Measurements from ENCODE around the gene ACBD4. TPM values are rescaled to one million over a fixed set of nuclear protein-coding genes. Genes with fewer than 3 reads are reported as not detected.

Gene ACBD4
- total and polyA plus RNA-seq, 11 donors: 3.3 to 9.8 (median 6.3) TPM

- DNase-seq: no peak
- 68 to 85% (median 82%) methylated on average over 8 of the region's 8 CpGs for WGBS, 4 donors
- H3K36me3 ChIP-seq: no peaks in the 10 kb centered on the region
- H3K27ac ChIP-seq: peak overlapping the region; percentile 87 to 99 (median 92)
- ATAC-seq: no peak
- no peak for TF ChIP-seq CTCF (IDR thresholded peaks at IDR 0.05)
- no peak for TF ChIP-seq POLR2A (IDR thresholded peaks at IDR 0.05)
- peaks cover 0 to 42% (median 24%) of the 10 kb centered on the region in 12 donors for H3K4me1 ChIP-seq
- intact Hi-C loops (cut with DNase I): loop anchor here in 1 of 10 donors (5.0 kb wide), 1 partner anchor 52 kb away; no protein-coding TSS in a partner anchor
- no peaks in the 10 kb centered on the region for H3K27me3 ChIP-seq
- peak overlapping the region in 10 of 12 donors; percentile 26 to 65 (median 56) for H3K4me3 ChIP-seq
- no peaks in the 10 kb centered on the region for H3K9me3 ChIP-seq
Observed at GRCh38 chr17:45145035-45145389, 9.5 kb downstream of the ACBD4 start.

GRCh38 chr17:45146166-45146565, 10.7 kb downstream of the ACBD4 start:
- H3K9me3 ChIP-seq: no peaks in the 10 kb centered on the region
- DNase-seq (no peak), ATAC-seq (no peak)
- WGBS, 4 donors: 87 to 92% (median 88%) methylated on average over 10 of the region's 10 CpGs
- no peaks in the 10 kb centered on the region for H3K36me3 ChIP-seq
- TF ChIP-seq CTCF (IDR thresholded peaks at IDR 0.05) (no peak), POLR2A (IDR thresholded peaks at IDR 0.05) (no peak)
- H3K4me3 ChIP-seq: no peak overlapping the region
- H3K27ac ChIP-seq: peak overlapping the region; percentile 93 to 100 (median 99)
- H3K4me1 ChIP-seq: peaks cover 0 to 50% (median 30%) of the 10 kb centered on the region in 12 donors
- no peaks in the 10 kb centered on the region for H3K27me3 ChIP-seq
- intact Hi-C loops (cut with DNase I): loop anchor here in 1 of 10 donors (5.0 kb wide), 1 partner anchor 51 kb away; no protein-coding TSS in a partner anchor

GRCh38 chr17:45146592-45146889, 11.1 kb downstream of the ACBD4 start:
- H3K4me1 ChIP-seq: peaks cover 4 to 54% (median 33%) of the 10 kb centered on the region in 12 donors
- 83 to 95% (median 87%) methylated on average over 4 of the region's 4 CpGs for WGBS, 4 donors
- peak overlapping the region; percentile 93 to 100 (median 99) for H3K27ac ChIP-seq
- ATAC-seq (no peak), DNase-seq (no peak)
- H3K36me3 ChIP-seq: no peaks in the 10 kb centered on the region
- intact Hi-C loops (cut with DNase I): loop anchor here in 1 of 10 donors (5.0 kb wide), 1 partner anchor 51 kb away; no protein-coding TSS in a partner anchor
- H3K9me3 ChIP-seq: no peaks in the 10 kb centered on the region
- no peak for TF ChIP-seq POLR2A (IDR thresholded peaks at IDR 0.05)
- TF ChIP-seq CTCF (IDR thresholded peaks at IDR 0.05): no peak
- no peaks in the 10 kb centered on the region for H3K27me3 ChIP-seq
- peak overlapping the region in 10 of 12 donors; percentile 32 to 93 (median 78) for H3K4me3 ChIP-seq

GRCh38 chr17:45146890-45147580, 11.5 kb downstream of the ACBD4 start:
- H3K4me3 ChIP-seq: peak overlapping the region; percentile 32 to 93 (median 76)
- no peaks in the 10 kb centered on the region for H3K36me3 ChIP-seq
- H3K9me3 ChIP-seq: no peaks in the 10 kb centered on the region
- H3K27me3 ChIP-seq: no peaks in the 10 kb centered on the region
- 8 to 10% (median 10%) methylated on average over 19 to 29 of the region's 29 CpGs for WGBS, 4 donors
- peak overlapping the region; percentile 93 to 100 (median 99) for H3K27ac ChIP-seq
- intact Hi-C loops (cut with DNase I): loop anchor here in 1 of 10 donors (1.0 to 5.0 kb wide), 2 partner anchors 14 to 50 kb away; partner anchors contain the start of gene HEXIM2
- peaks cover 5 to 59% (median 38%) of the 10 kb centered on the region in 12 donors for H3K4me1 ChIP-seq
- peak; percentile 1 to 21 (median 2) for ATAC-seq
- no peak for TF ChIP-seq POLR2A (IDR thresholded peaks at IDR 0.05)
- DNase-seq: peak in 4 of 5 donors; percentile 43 to 89 (median 82)
